Caco-2 (cell line): ENCODE data around the gene CD74. TPM values are rescaled to one million over a fixed set of nuclear protein-coding genes. Genes with fewer than 3 reads are reported as not detected.

Source experiments
- BruUV-seq: library from RNA; stranded (reverse); fragments of 400-500 nt; replicated peaks from 2 replicates; lab custom pipeline; 2021; lab: Mats Ljungman, UMichigan
- CTCF ChIA-PET: fragments of 300-600 bp; sonication (Branson Sonifier 250); formaldehyde crosslinking; loops from one replicate; lab custom pipeline; 2022; ENCODE audit warnings: antibody characterized with exemption; lab: Charles Lee
- POLR2A ChIA-PET: fragments of 300-600 bp; sonication (Branson Sonifier 250); formaldehyde crosslinking; loops from one replicate; lab custom pipeline; 2022; ENCODE audit warnings: antibody characterized with exemption; lab: Charles Lee
- DNase-seq, 2 experiments: peaks; one replicate each; pipeline versions ENCODE4 v3.0.0 to v3.0.0-alpha.2; 2020 to 2022
- H3K27me3 ChIP-seq: replicated peaks from 2 replicates; pipeline ENCODE4 v1.6.0; 2011; ENCODE audit warnings: low read length; ENCODE audit not compliant: control insufficient read depth, insufficient read depth
- H3K36me3 ChIP-seq: 2 replicates; pipeline ENCODE4 v1.5.1; 2011; ENCODE audit warnings: low read length; ENCODE audit not compliant: control insufficient read depth, insufficient read depth
- H3K4me1 ChIP-seq: fragments of 250-450 bp; sonication (Bioruptor Pico); 2 replicates; pipeline ENCODE4 v1.5.1; 2020; ENCODE audit warnings: mild to moderate bottlenecking
- H3K4me3 ChIP-seq: 2 replicates; pipeline ENCODE4 v1.5.1; 2011; ENCODE audit warnings: low read depth, mild to moderate bottlenecking, control low read depth, low read length
- H3K9me3 ChIP-seq: fragments of 250-450 bp; sonication (Bioruptor Pico); 2 replicates; pipeline ENCODE4 v1.5.1; 2020; ENCODE audit warnings: mild to moderate bottlenecking, moderate library complexity
- H3K27ac Mint-ChIP-seq: one replicate; pipeline ENCODE4 v1.8.0; 2022; ENCODE audit warnings: mixed read lengths; ENCODE audit not compliant: unreplicated experiment
- H3K27me3 Mint-ChIP-seq: one replicate; pipeline ENCODE4 v1.8.0; 2022; ENCODE audit warnings: mixed read lengths; ENCODE audit not compliant: insufficient read depth, unreplicated experiment
- H3K36me3 Mint-ChIP-seq: one replicate; pipeline ENCODE4 v1.8.0; 2022; ENCODE audit warnings: mild to moderate bottlenecking, mixed read lengths; ENCODE audit not compliant: insufficient read depth, unreplicated experiment
- H3K4me1 Mint-ChIP-seq: one replicate; pipeline ENCODE4 v1.8.0; 2022; ENCODE audit warnings: low read depth, mixed read lengths; ENCODE audit not compliant: unreplicated experiment
- H3K4me3 Mint-ChIP-seq: one replicate; pipeline ENCODE4 v1.8.0; 2022; ENCODE audit warnings: mild to moderate bottlenecking, moderate library complexity, mixed read lengths; ENCODE audit not compliant: unreplicated experiment
- H3K9me3 Mint-ChIP-seq: one replicate; pipeline ENCODE4 v1.8.0; 2022; ENCODE audit warnings: mixed read lengths; ENCODE audit not compliant: unreplicated experiment
- CTCF ChIP-seq, 2 experiments: fragments of 200-600 bp in 1 of 2; IDR thresholded peaks; 1 replicate in 1 of 2; 2 replicates in 1 of 2; pipeline versions ENCODE4 v1.5.1 to v1.8.0; 2011 to 2022; ENCODE audit warnings: antibody characterized with exemption in 1 of 2, control low read depth in 1 of 2, inconsistent platforms in 1 of 2, low read depth in 1 of 2, low read length in 1 of 2, mild to moderate bottlenecking in 1 of 2, moderate library complexity in 1 of 2; ENCODE audit not compliant: insufficient read depth in 1 of 2, severe bottlenecking in 1 of 2, unreplicated experiment in 1 of 2
- intact Hi-C: fragments of 100-400 bp; cut with micrococcal nuclease; formaldehyde crosslinking; loops from one replicate; pipeline ENCODE4 v1.10.0; 2022; ENCODE audit not compliant: unreplicated experiment
- total RNA-seq: library from RNA; stranded (reverse); gene quantifications from 2 replicates; pipeline ENCODE4 v1.2.3, GENCODE V29; 2022

Gene CD74
- total RNA-seq, 1 experiment from 2014 or later, result 59.3 TPM

DNA sequence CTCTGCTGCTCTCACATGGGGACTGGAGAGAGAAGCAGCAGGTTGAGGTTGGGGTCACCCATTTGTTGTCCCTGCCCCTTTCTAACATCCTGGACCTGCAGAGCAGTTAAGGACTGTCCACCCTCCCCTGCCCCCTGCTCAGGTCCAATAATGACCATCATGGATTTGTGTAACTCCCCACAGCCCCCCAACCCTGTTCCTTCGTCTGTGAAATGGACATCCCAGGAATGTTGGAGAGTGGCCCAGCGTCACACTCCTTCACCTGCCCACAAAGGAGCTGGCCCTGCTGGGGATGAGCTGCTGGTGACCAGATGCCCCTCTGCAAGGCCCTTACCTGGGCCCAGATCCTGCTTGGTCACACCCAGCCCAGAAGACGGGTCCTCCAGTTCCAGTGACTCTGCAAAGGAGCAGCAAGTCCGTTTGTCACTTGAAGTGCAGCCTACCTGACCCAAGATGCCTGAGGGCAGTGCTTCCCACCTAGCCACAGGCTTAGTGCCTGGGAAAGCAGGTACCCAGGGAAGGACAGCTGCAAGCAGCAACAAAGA, 10.4 kb downstream of the CD74 start:
- ChIA-PET POLR2A (no interaction called here), CTCF (interaction anchor here (1.2 kb wide), 1 partner anchor 8 kb away, joined by 5 read pairs; no protein-coding TSS in a partner anchor)
- BruUV-seq, result no TSS peak
- Mint-ChIP-seq H3K36me3 (peaks cover 58% of the 10 kb centered on the region), H3K27me3 (no peaks in the 10 kb centered on the region), H3K4me3 (no peak overlapping the region), H3K9me3 (no peaks in the 10 kb centered on the region), H3K4me1 (no peaks in the 10 kb centered on the region), H3K27ac (no peak overlapping the region)
- Histone ChIP-seq H3K4me3 (no peak overlapping the region), H3K36me3 (peaks cover 6% of the 10 kb centered on the region), H3K4me1 (no peaks in the 10 kb centered on the region), H3K27me3 (no peaks in the 10 kb centered on the region), H3K9me3 (no peaks in the 10 kb centered on the region)
- no peak for TF ChIP-seq CTCF (IDR thresholded peaks at IDR 0.05; ENCODE audit: insufficient read depth in 1 of 2, low read depth in 1 of 2, low read length in 1 of 2, severe bottlenecking in 1 of 2, unreplicated experiment in 1 of 2)
- DNase-seq, result no peak
- intact Hi-C loops, result no loop called here

DNA sequence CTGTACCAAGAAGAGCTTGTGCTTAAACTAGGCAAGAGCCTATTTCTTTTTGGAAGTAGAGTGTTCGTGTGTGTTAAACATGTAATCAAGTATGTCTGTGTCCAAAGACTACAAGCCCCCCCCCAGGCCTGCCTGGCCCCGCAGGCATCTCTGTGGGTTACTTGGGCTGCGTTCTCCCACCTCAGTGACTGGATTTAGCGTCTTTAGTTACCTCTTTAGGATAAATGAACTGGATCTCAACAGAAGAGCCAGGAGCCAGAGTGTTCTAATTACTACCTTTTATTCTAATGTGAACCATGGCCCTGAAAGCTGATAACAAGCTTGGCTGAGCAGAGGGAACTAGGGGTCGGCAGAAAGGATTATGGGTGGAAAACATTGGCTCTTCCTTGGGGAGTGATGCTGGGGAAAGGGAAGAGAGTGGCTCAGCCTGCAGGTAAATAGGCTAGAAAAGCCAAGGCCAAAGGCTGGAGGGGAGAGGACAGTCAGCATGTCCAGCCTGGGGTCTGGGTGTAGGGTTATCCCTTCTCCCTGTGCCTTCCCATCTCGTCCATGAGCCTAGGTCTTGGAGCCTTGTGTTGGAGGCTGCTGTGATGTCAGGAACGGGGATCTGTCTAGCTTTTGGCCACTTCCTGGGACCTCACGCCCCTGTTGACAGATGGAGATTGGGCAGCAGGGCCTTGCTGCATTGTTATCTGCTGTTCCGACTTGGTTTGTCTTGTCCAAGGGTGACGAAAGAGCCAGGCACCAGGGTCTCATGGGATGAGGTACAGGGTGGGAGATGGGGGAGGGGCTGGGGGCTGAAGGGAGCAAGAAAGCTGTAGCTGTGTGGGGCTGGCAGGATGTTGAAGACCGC, 11.1 kb downstream of the CD74 start:
- no peak overlapping the region for H3K4me3 ChIP-seq
- ChIA-PET POLR2A (no interaction called here), CTCF (interaction anchor here (0.7 to 1.2 kb wide), 2 partner anchors 9 to 170 kb away, joined by 4 to 5 read pairs; no protein-coding TSS in a partner anchor)
- H3K9me3 ChIP-seq, result no peaks in the 10 kb centered on the region
- H3K27ac Mint-ChIP-seq, result peak overlapping the region; percentile 8
- TSS peak; percentile 99 for BruUV-seq
- H3K36me3 ChIP-seq, result peaks cover 6% of the 10 kb centered on the region
- no peaks in the 10 kb centered on the region for H3K4me1 ChIP-seq
- peaks cover 58% of the 10 kb centered on the region for H3K36me3 Mint-ChIP-seq
- H3K27me3 ChIP-seq, result no peaks in the 10 kb centered on the region
- no peak for DNase-seq
- intact Hi-C loops, result no loop called here
- H3K27me3 Mint-ChIP-seq, result no peaks in the 10 kb centered on the region
- no peak for TF ChIP-seq CTCF (IDR thresholded peaks at IDR 0.05; ENCODE audit: insufficient read depth in 1 of 2, low read depth in 1 of 2, low read length in 1 of 2, severe bottlenecking in 1 of 2, unreplicated experiment in 1 of 2)
- H3K9me3 Mint-ChIP-seq, result no peaks in the 10 kb centered on the region
- no peaks in the 10 kb centered on the region for H3K4me1 Mint-ChIP-seq
- no peak overlapping the region for H3K4me3 Mint-ChIP-seq

DNA sequence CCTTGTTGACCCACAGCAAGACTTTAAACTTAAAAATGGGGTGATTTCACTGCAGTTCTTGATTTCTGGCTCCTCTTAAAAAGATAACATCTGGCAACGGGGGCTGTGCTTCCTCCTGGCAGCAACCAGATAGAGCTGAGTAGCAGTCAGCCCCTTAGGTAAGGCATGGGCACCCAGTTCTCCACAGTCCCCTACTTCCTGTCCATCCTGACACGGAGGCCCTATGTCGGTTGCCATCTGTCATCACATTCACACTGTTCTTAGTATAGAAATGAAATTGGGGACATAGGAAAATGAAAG, 11.7 kb downstream of the CD74 start:
- H3K4me1 ChIP-seq, result no peaks in the 10 kb centered on the region
- Mint-ChIP-seq H3K9me3 (no peaks in the 10 kb centered on the region), H3K36me3 (peaks cover 62% of the 10 kb centered on the region), H3K27me3 (no peaks in the 10 kb centered on the region), H3K4me3 (no peak overlapping the region), H3K4me1 (no peaks in the 10 kb centered on the region), H3K27ac (no peak overlapping the region)
- intact Hi-C loops, result no loop called here
- ChIA-PET CTCF (no interaction called here), POLR2A (no interaction called here)
- H3K4me3 ChIP-seq, result no peak overlapping the region
- DNase-seq, result no peak
- H3K36me3 ChIP-seq, result peaks cover 7% of the 10 kb centered on the region
- H3K27me3 ChIP-seq, result no peaks in the 10 kb centered on the region
- no peak for TF ChIP-seq CTCF (IDR thresholded peaks at IDR 0.05; ENCODE audit: insufficient read depth in 1 of 2, low read depth in 1 of 2, low read length in 1 of 2, severe bottlenecking in 1 of 2, unreplicated experiment in 1 of 2)
- no TSS peak for BruUV-seq
- no peaks in the 10 kb centered on the region for H3K9me3 ChIP-seq
